HG03432 (cell line): Measurements from ENCODE around the gene YWHAB.
"Not testable (repeated sequence)": the region's sequence is repeated elsewhere in the genome, so short reads cannot be mapped to it uniquely, and the experiment has no call there.

Source experiments
- ATAC-seq: cut with Tn5 transposase; IDR thresholded peaks from one replicate; pipeline ENCODE4 v1.9.1; 2021; ENCODE audit warnings: mild to moderate bottlenecking, moderate library complexity; ENCODE audit not compliant: unreplicated experiment

Gene YWHAB

DNA sequence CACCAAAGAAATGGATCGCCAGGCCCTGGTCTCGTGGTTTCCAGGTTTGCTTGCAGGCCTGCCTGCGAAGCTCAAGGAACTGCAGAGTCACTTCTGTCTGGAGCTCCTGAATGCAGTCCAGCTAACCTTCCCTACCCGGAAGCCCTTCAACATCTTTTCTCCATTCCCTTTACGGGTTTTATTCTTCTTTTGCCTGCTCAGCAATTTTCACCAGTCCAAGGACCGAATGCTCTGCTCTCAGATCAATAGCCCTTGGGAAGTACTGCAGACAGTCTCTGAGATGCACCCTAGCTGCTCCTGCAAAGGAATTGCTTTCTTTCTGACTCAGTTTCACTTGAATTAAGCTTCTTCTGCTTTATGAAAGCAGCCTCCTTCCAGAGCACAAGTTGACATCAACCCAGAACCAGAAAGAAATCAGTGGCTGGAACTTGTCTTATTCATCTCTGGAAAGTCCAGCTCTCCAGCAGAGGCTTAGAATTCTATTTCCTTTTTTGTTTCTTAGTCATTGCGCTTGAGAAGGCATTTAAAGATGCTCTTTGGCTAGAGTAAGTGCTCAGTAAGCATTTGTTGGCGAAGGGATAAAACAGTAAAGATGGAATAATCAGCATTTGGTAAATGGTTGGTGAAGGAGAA is 18.7 kb upstream of the YWHAB start:
- no peak for ATAC-seq

DNA sequence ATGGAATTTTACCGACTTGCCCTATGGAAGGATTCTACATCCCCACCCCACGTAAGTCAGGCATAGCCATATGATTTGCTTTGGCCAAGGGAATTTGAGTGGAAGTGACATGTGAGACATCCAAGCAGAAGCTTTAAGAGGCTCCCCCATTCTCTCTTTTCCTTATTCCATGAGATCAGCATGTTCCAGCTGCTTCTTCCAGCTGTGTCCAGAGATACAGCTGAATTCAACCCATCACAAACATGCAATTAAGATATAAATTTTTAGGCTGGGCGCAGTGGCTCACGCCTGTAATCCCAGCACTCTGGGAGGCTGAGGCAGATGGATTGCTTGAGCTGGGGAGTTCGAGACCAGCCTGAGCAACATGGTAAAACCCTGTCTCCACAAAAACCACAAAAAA is 16.0 kb upstream of the YWHAB start:
- ATAC-seq: no peak

DNA sequence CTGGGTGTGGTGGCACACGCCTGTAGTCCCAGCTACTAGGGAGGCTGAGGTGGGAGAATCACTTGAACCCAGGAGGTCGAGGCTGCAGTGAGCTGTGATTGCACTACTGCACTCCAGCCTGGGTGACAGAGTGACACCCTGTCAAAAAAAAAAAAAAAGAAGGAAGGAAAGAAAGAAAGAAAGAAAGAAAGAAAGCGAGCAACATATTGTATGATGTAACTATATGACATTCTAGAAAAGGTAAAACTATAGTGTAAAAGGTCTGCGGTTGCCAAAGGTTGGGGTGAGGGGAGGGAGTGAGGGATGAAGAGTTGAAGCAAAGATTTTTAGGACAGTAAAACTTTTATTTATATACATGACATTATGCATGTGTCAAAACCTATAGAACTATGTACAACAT is 3.1 kb upstream of the YWHAB start:
- ATAC-seq: not testable (repeated sequence)

DNA sequence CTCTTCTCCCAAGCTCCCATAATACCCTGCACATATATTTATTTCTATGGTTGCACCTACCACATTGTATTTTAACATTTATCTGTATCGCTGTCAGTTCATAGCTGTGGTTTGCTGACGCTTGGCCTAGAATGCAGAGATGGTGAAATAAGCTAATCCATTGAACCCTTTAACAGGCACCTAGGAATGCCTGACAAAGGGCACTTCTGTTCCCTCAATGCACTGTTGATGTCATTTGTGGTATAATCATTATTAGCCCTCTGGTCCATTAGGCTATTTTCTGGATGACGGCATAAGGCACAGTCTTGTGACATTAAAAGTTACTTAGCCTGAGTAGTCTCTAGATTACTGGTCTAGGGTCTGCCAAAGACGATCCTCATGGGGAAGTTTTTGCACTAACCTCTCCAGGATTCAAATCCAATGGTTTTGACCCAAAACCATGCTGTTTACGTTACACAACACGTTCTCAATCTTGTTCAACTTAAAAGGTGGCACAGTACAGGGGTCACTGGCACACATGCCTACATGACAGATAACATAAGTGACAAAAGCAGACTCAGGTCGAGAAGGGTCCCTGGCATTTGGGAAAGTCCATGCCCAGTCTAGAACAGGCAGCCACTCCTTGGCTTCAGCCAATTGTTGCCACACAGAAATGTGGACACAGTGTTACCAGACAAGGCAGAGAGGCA is 2.1 kb upstream of the YWHAB start:
- no peak for ATAC-seq

DNA sequence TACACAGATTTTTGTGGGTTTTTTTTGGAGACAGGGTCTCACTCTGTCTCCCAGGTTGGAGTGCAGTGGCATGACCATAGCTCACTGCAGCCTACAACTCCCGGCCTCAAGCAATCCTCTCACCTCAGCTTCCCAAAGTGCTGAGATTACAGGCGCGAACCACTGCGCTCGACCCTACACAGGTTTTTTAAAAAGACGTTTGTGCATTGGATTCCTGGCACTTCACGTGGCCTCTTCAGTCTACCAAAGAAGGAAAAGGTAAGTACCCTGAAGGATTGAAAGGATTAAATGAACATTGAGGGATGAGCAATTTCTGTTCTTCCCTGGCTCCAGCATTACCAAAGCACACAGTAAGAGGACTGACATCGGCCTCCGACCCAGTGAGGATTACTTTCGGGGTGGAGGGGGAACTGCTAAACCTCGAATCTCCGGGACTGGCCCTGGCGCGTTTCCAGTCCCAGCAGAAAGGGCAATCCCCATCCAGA is 556 bp upstream of the YWHAB start:
- ATAC-seq: no peak

DNA sequence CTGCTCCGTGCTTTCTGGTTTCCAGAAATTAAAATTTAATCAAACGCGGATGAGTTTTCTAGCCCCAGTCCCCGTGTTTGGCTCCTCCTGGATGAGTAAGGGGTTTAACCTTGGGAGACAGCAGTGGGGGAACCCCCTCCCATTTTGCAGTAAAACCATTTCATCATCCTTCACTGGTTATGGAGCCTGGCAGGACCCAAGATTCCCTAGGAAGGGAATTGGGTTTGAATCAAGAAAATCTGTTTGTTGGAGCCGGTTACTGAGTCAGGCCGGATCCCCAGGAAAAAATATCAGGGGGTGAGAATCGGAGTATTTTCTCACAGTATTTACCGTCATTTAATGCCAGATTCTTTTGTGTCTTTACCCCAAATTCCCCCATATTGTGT is 754 bp downstream of the YWHAB start:
- no peak for ATAC-seq

DNA sequence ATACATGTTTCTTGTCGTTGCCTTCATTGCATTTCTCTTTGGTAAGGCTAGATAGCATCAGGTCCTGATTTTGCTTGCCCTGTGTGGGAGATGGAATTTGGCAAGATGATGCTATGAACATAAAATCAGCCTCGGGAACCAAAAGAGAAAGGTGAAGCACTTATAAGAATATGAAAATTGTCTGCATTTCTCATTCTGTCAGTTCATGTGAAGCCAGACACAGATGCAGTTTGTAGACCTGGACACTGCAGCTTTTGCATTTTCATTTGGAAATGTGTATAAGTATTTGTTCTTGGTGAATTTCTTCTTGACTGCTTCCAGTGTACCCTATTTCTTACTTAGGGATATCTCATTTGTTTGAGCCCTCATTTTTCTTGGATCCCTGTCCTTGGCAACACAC is 1.3 kb downstream of the YWHAB start:
- ATAC-seq: no peak

DNA sequence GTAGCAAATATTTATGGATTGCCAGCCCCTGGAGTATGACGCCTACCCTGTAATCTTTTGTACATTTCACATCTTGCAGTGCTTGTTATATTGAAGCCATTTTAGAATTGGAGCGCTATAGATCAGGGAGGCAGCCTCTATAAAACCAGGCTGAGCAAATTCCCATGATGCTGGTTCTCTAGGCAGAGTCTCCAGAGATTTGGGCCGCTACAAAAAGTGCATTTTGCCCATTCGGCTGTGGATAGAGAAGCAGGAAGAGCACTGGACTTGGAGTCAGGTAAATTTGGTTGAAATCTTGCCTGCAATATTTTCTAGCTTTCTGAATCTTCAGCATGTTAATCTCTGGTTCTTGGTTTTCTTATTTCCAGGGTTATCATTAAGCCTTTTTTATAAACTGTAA is 2.0 kb downstream of the YWHAB start:
- no peak for ATAC-seq

DNA sequence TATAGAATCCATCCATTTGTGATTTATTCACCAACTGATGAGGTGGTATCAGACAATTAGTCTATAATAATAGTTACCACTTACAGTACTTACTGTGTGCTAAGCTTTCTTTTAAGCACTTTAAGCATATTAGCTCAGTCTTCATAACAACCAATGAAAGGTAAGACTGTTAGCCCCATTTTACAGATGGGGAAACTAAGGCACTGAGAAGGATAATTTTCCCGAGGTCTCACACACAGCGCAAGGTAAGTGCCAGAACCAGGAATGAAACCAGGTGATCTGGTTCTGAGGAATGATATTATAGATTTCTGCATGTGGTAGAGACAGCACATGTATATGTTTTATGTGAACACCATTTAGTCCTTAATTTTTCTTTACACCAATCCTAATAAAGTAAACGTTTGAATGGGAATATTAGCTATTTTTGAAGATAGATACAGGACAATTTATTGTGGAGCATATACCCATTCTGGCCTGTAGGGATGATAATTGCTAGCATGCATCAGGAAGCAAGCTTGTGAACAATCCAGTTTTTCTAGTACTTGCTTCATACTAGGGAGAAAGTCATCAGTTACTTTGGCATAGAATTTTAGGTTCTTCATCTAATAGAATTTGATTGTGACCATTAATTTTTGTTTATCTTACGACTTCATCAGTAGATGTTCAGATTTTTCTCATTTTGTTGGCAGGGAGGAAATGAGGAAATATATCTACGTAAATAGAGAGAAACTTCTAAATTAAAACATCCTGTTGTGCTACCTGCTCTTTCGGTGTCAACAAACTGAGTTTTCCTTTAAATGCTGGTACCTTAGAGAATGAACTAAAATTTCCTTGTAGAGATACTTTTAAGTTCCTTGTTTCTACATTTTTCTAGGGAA is 3.0 kb downstream of the YWHAB start:
- ATAC-seq: no peak

DNA sequence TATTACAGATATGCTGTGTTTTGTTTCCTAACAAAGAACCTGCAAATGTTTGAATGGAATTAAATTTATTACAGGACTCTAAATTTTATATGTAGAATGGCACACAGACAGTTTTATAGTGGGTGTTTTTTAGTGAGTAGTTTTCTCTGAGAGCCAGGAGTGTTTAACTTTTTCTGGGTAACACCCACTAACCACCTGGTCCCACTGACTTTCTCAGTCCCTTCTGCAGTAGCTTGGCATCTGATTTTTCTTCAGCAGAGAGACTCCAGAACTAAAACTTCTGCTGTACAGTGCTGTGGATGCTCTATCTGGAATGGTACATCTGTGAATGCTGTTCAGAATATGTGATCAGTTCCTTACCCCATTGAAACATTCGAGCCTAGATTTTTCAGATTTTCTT is 6.3 kb downstream of the YWHAB start:
- ATAC-seq: no peak

DNA sequence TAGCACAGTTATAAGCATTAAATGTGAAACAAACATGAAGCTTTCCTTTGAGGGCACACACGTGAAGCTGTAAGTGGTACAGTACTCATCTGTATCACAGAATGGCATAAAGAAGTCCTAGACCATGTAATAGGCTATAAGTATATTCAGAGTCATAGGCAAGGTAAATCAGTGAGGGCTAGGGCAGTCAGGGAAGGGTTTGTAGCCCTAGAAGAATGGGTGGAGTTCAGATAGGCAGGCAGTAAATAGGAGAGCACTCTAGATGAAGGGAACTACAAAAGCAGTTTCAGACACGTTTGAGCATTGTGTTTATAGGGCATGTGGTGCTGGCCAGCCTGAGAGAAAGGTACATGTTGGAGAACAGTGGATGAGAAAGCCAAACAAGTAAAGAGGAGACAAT is 9.5 kb downstream of the YWHAB start:
- ATAC-seq: no peak

DNA sequence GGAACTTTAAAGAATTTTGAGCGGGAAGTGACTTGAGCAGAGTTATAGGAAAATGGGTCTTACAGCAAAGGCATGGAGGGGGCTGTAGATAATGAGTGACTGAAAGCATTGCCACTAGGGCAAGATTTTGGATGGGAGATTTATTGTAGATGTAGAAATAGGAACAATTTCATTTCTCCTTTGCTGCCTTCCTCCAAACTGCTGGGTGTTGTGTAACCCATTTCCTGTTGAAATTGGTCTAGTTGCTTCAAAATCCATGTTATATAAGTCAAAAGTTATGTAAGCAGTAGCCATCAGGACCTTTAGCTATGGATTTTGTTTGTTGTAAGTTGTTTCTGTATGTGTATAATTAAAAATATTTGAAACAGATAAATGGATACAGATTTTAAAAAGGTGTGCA is 11.1 kb downstream of the YWHAB start:
- no peak for ATAC-seq

DNA sequence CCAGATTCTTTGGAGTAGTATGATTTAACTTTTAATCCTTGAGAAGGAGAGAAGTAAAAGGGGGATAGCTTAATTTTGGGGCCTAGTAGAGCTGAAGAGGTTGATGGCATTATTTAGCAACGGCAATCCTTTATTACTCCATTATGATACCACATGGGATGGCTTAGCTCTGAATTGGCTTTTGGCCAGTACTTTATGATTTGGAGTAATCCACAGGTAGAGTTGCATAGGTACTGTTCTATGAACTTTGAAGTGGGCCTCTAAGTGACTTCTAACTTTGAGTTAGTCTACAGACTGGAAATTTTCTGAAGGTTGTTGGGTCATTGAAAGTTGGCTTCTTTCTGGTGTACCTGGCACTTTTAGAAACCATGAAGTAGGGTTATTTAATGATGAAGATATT is 11.6 kb downstream of the YWHAB start:
- ATAC-seq: no peak

DNA sequence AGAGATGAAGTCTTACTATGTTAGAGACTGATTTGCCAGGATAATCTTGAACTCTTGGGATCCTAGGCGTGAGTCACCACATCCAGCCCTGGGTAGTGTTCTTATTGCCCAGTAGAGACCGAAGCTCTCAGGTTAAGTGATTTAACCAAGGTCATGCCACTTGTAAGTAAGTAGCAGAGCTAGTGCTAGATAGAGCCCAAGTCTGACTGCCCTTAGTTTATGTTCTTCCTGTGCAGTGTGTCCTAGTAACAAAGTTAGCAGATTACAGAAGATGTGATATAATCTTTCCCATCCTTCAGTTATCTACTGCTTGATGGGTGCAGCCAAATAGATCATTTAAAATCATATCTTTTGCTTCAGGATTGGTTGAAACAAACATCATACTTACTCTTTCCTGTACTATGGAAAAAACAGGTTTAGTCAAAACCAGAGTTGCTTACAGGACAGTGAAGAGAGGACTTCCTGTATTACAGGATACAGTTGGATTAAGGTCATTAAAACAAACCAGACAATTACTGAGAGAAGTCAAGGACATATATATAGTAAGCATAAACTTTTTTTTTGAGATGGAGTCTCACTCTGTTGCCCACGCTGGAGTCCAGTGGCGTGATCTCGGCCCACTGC is 14.8 kb downstream of the YWHAB start:
- ATAC-seq: no peak

DNA sequence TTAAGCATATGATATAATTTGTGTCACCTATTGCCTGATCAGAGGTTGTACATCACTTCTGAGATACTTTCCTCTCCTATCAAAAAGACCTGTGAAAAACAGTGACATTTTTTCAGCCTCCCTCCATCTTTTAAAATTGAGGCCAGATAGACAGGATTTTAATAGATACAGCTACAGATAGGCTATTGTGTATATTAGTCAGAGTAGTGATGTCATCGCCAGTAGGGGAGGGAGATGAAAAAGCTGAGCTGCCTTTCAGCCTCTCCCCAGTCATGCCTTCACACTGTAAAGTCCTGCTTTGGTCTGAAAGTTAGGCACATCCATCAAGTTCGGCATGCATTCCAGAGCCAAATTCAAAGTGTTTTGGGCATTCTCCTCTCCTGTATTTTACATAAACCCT is 16.5 kb downstream of the YWHAB start:
- ATAC-seq: no peak

DNA sequence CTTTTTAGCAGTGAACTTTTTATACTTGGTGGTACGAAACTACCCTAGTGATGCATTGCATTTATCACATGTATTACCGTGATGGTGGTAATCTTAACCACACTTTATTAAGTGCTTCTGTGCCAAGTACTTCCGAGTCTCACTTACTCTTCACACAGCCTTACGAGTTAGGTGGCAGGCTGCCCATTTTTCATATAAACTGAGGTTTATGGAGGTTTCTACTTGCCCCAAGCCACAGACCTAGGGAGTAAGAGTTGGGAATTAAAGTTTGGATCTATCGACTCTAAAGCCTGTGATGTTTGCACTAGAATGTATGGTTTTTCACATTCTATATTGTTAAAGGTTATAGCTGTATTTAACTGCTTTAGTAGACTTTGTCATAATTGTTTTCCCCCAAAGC is 18.9 kb downstream of the YWHAB start:
- ATAC-seq: no peak

DNA sequence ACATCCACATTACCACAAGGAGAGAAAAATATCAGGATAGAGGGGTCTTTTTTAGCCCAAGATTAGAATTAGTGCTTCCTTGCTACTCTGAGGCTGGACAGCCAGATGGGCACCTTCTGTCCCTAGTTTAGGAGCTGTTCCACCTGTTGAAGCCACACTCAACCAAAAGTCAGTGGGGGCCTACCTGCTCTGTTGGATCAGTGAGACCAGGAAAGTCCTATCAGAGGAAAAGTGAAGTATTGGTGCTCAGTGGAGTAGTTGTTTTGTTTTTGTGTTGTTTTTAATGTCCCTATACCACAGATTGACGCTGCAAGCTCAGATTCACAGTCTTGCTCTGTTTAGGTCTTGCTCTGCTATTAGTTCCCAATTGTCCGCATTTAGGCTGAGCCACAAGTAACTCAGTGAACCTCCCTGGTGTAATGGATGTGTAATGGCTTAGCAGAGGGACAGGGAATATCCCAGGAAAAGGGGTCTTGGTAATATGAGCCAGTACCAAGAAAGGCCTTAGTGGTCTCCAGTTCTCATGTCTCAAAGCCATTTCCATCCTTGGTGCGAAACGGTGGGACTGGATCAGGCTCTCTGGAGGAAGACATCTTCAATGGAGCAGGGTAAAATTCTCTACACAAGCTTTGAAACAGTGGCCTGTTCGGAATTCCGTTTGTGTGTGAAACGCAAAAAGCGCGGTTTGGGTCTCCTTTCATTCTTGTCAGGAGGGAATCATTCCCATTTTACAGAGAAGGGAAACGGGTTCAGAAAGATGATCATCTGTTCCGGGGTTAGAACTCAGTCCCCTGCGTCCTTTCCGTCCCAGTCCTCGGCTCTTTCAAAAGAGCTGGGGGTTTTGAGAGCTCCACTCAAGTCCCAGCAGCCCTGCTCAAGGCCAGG is 23.7 kb downstream of the YWHAB start:
- no peak for ATAC-seq

DNA sequence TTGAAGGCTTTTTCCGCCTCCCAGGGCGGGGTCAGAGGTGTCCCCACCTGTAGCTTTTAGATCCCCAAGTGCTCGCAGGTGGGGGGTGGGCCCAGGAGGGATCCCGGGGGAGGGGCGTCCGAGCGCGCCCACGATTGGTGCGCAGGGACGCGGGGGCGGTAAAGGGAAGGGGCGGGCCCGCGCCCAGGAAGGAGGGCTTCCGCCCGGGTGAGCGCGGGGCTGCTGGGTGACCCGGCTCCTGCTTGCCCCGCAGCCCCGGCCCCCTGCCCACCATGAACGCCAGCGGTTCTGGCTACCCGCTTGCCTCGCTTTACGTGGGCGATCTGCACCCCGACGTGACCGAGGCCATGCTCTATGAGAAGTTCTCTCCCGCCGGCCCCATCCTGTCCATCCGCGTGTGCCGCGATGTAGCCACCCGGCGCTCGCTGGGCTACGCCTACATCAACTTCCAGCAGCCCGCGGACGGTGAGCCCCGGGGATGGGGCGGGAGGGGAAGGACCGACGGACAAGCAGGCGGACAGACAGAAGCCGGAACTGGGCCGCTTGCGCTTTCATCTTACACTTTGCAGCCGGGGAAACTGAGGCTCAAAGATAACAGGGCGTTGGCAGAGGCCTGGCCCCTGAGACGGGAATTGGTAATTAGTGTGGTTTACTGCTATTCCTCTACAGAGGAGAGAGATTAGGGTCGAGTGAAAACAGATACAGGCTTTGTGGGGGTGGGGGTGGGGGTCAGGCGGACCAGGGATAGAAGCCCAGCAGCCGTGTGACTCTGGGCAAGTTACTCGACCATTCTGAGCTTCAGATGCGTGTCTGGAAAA is 24.6 kb downstream of the YWHAB start, which contains the start of gene PABPC1L:
TSS of gene PABPC1L (plus strand) at position 189 of the 818 bp plus-strand sequence. CDS start at position 273, 84 bp downstream.
- peak; percentile 88 for ATAC-seq

DNA sequence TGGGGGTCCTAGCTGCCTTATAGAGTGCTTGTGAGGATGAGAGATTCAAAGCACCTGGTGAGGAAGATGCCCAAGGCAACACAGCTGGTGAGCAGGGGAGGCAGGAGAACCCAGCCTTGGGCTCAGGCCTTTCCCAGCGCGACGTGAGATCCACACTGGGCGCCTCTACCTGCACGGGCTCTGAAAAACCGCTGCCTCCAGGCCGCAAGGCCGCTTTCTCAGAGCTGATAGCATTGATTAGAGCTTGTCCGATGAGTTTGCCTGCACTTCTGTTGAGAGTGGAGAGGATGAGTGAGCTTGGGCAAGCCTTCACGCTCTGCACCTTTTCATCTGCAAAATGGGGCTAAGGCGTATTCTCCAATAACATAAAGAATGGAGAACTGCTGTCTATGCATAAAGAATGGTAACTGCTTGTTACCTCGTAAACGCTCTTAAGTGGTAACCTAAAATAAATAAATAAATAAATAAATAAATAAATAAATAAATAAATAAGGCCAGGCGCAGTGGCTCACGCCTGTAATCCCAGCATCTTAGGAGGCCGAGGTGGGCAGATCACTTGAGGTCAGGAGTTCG is 25.3 kb downstream of the YWHAB start:
- ATAC-seq: no peak
